HepG2 (cell line): ENCODE data around the gene PPP3CB. TPM values are rescaled to one million over a fixed set of nuclear protein-coding genes. Genes with fewer than 3 reads are reported as not detected.

Experiments
- ATAC-seq: fragments of 200-7000 bp; cut with Tn5 transposase; 3 replicates; pipeline ENCODE4 v1.9.1; 2020; ENCODE audit warnings: mild to moderate bottlenecking, moderate library complexity
- BruUV-seq: library from RNA; stranded (reverse); fragments of 400-500 nt; replicated peaks from 2 replicates; lab custom pipeline; 2021; lab: Mats Ljungman, UMichigan
- CTCF ChIA-PET: fragments of 300-600 bp; formaldehyde crosslinking; extraction: SDS; loops from one replicate; lab custom pipeline; 2021; ENCODE audit warnings: low total read pairs, inconsistent platforms, low intra/inter-chr PET ratio; lab: Yijun Ruan, JAX
- POLR2A ChIA-PET: fragments of 350-600 bp; sonication (Branson Sonifier 250); formaldehyde crosslinking; loops from one replicate; lab custom pipeline; 2020; ENCODE audit warnings: antibody characterized with exemption, inconsistent platforms; lab: Yijun Ruan, JAX
- DNase-seq: peaks from one replicate; pipeline ENCODE4 v3.0.0-alpha.2; 2015; ENCODE audit warnings: low spot score
- FAIRE-seq: peaks from 3 replicates; lab custom pipeline; 2011; peaks lifted over from hg19 to GRCh38; lab: Jason Lieb, UNC
- H2AFZ ChIP-seq: one replicate; pipeline ENCODE4 v1.6.1; 2011; ENCODE audit warnings: low read length, inconsistent platforms
- H3K27ac ChIP-seq: fragments of 300-600 bp; 3 replicates; pipeline ENCODE4 v1.8.0; 2011; ENCODE audit warnings: mixed run types, mild to moderate bottlenecking, mixed read lengths, low read length, inconsistent platforms; ENCODE audit not compliant: insufficient read depth; ENCODE audit errors: extremely low read length
- H3K27me3 ChIP-seq, 2 experiments: fragments of 200-600 bp in 1 of 2; 2 replicates in 1 of 2; 3 replicates in 1 of 2; pipeline versions ENCODE4 v1.6.0 to v1.8.0; 2011; ENCODE audit warnings: low read length in 2 of 2, mild to moderate bottlenecking in 2 of 2, moderate library complexity in 2 of 2, inconsistent platforms in 1 of 2; ENCODE audit not compliant: insufficient read depth in 2 of 2, control insufficient read depth in 1 of 2
- H3K36me3 ChIP-seq, 2 experiments: fragments of 200-600 bp in 1 of 2; replicated peaks in 1 of 2; 2 replicates in 1 of 2; 3 replicates in 1 of 2; pipeline versions ENCODE4 v1.5.1 to v1.8.0; 2011; ENCODE audit warnings: low read length in 2 of 2, inconsistent platforms in 1 of 2; ENCODE audit not compliant: insufficient read depth in 2 of 2, control insufficient read depth in 1 of 2
- H3K4me1 ChIP-seq: 2 replicates; pipeline ENCODE4 v1.5.1; 2012; ENCODE audit warnings: low read length, inconsistent platforms; ENCODE audit not compliant: insufficient read depth
- H3K4me2 ChIP-seq: 2 replicates; pipeline ENCODE4 v1.6.0; 2011; ENCODE audit warnings: low read depth, low read length, inconsistent platforms
- H3K4me3 ChIP-seq, 3 experiments: fragments of 200-600 bp in 1 of 3; sonication (generic), shearing (Covaris generic) in 1 of 3; replicated peaks in 1 of 3; 2 replicates each; pipeline ENCODE4 v1.5.1; 2011 to 2016; ENCODE audit warnings: low read length in 3 of 3, inconsistent platforms in 2 of 3, low read depth in 2 of 3, mild to moderate bottlenecking in 2 of 3, control low read depth in 1 of 3, mixed read lengths in 1 of 3; ENCODE audit not compliant: insufficient read depth in 1 of 3
- H3K79me2 ChIP-seq: one replicate; pipeline ENCODE4 v1.6.1; 2011; ENCODE audit warnings: low read length, inconsistent platforms; ENCODE audit not compliant: insufficient read depth
- H3K9ac ChIP-seq: 2 replicates; pipeline ENCODE4 v1.6.0; 2011; ENCODE audit warnings: mild to moderate bottlenecking, low read depth, low read length, inconsistent platforms; ENCODE audit not compliant: insufficient read depth
- H3K9me3 ChIP-seq: 2 replicates; pipeline ENCODE4 v1.5.1; 2012; ENCODE audit warnings: mild to moderate bottlenecking, low read length
- H4K20me1 ChIP-seq: 2 replicates; pipeline ENCODE4 v1.6.0; 2011; ENCODE audit warnings: inconsistent platforms, mild to moderate bottlenecking, low read length, moderate library complexity; ENCODE audit not compliant: insufficient read depth
- ARID3A ChIP-seq: IDR thresholded peaks from 2 replicates; pipeline ENCODE4 v1.6.1; 2012; ENCODE audit warnings: low read depth, low read length, improper control_type of control experiment
- E2F2 ChIP-seq: sonication (generic); formaldehyde crosslinking; IDR thresholded peaks from 2 replicates; pipeline ENCODE4 v1.4.0; 2020; ENCODE audit warnings: missing genetic modification reagents, borderline replicate concordance
- MYNN ChIP-seq: sonication (generic); formaldehyde crosslinking; IDR thresholded peaks from 2 replicates; pipeline ENCODE4 v1.4.0; 2020; ENCODE audit warnings: mild to moderate bottlenecking, low read depth, missing genetic modification reagents
- NFATC3 ChIP-seq: sonication (generic); formaldehyde crosslinking; IDR thresholded peaks from 2 replicates; pipeline ENCODE4 v1.5.1; 2020; ENCODE audit warnings: mild to moderate bottlenecking, missing genetic modification reagents
- RAD21 ChIP-seq: fragments of 450-650 bp; formaldehyde crosslinking; IDR thresholded peaks from 2 replicates; pipeline ENCODE4 v1.5.0; 2020; ENCODE audit warnings: mild to moderate bottlenecking
- SMYD3 ChIP-seq: sonication (generic); formaldehyde crosslinking; IDR thresholded peaks from 2 replicates; pipeline ENCODE4 v1.8.1; 2023; ENCODE audit warnings: mild to moderate bottlenecking, missing genetic modification reagents
- SSRP1 ChIP-seq: IDR thresholded peaks from 2 replicates; pipeline ENCODE4 v1.6.1; 2016; ENCODE audit warnings: control low read depth
- THRA ChIP-seq: sonication (generic); formaldehyde crosslinking; IDR thresholded peaks from 2 replicates; pipeline ENCODE4 v1.4.0; 2020; ENCODE audit warnings: missing genetic modification reagents, borderline replicate concordance
- ZNF17 ChIP-seq: sonication (generic); formaldehyde crosslinking; IDR thresholded peaks from 2 replicates; pipeline ENCODE4 v1.5.0; 2020; ENCODE audit warnings: mild to moderate bottlenecking, missing genetic modification reagents
- ZNF883 ChIP-seq: sonication (generic); formaldehyde crosslinking; IDR thresholded peaks from 2 replicates; pipeline ENCODE4 v1.5.1; 2020; ENCODE audit warnings: mild to moderate bottlenecking, missing genetic modification reagents; ENCODE audit errors: not compliant biosample characterization
- ZSCAN5A ChIP-seq: sonication (generic); formaldehyde crosslinking; IDR thresholded peaks from 2 replicates; pipeline ENCODE4 v1.8.0; 2022; ENCODE audit warnings: mild to moderate bottlenecking, missing genetic modification reagents, borderline replicate concordance
- WGBS: methylation state at CpG from one replicate; pipeline ENCODE4 v1.1.6; 2017; ENCODE audit warnings: low lambda C conversion rate; 5-methylcytosine and 5-hydroxymethylcytosine counted together
- in situ Hi-C: cut with HindIII; loops from 2 replicates; pipeline ENCODE4 v1.10.0; 2017; ENCODE audit warnings: low pct_unique_long_range_greater_than_20kb; ENCODE audit not compliant: extremely low pct_ligation_motif_present
- intact Hi-C: fragments of 100-400 bp; cut with micrococcal nuclease; formaldehyde crosslinking; loops from one replicate; pipeline ENCODE4 v1.10.0; 2022; ENCODE audit not compliant: unreplicated experiment
- polyA plus RNA-seq, 8 experiments: library from polyadenylated mRNA; depleted of rRNA in 3 of 8; stranded (reverse) in 7 of 8; unstranded in 1 of 8; fragments of >200 nt; fragmentation: Illumina TruSeq in 4 of 8; extraction: Trizol in 4 of 8; gene quantifications; 2 replicates each; pipeline versions ENCODE4 v1.2.1 to v1.2.3, GENCODE V29; 2011 to 2016; ENCODE audit warnings: low read depth in 4 of 8, missing spikeins in 1 of 8, mixed read lengths in 1 of 8; ENCODE audit not compliant: insufficient read depth in 1 of 8
- total RNA-seq, 5 experiments: library from RNA; depleted of rRNA; stranded (reverse); fragments of >200 nt; fragmentation: Illumina TruSeq; extraction: Trizol; gene quantifications; 2 replicates each; pipeline ENCODE4 v1.2.3, GENCODE V29; 2016; ENCODE audit warnings: low read depth in 1 of 5

PPP3CB gene
- total and polyA plus RNA-seq, 2 of the 13 experiments (the other 11 are each of a cell fraction or from before 2014, with no cell fraction given), result 8.7 to 11.4 TPM

- in situ Hi-C loops, result no loop called here
- TF ChIP-seq SMYD3 (no peak), THRA (CRISPR knock-in tag) (no peak), NFATC3 (CRISPR knock-in tag) (no peak)
- H3K9me3 ChIP-seq, result no peaks in the 10 kb centered on the region
- FAIRE-seq, result no peak
- ChIA-PET POLR2A (no interaction called here), CTCF (no interaction called here)
- H3K79me2 ChIP-seq, result peaks cover 87% of the 10 kb centered on the region
- no peak for ATAC-seq
- intact Hi-C loops, result no loop called here
- no TSS peak for BruUV-seq
- H3K4me2 ChIP-seq, result no peak overlapping the region
- DNase-seq, result no peak
- no peaks in the 10 kb centered on the region for H3K27me3 ChIP-seq
- WGBS, result 93% methylated on average over 5 of the region's 5 CpGs
- H3K4me3 ChIP-seq, result no peak overlapping the region
- H2AFZ ChIP-seq, result no peak overlapping the region
- H3K36me3 ChIP-seq, result peaks cover 0 to 6% of the 10 kb centered on the region in 2 experiments; a peak in 1 of 5 replicates
- H3K27ac ChIP-seq, result no peak overlapping the region
- peaks cover 27% of the 10 kb centered on the region for H3K4me1 ChIP-seq
- peaks cover 19% of the 10 kb centered on the region for H4K20me1 ChIP-seq
- no peak overlapping the region for H3K9ac ChIP-seq
These were observed 89.0 kb downstream of the PPP3CB start for GRCh38 chr10:73406846-73407245.

- ChIA-PET POLR2A (no interaction called here), CTCF (no interaction called here)
- Histone ChIP-seq H3K4me2 (no peak overlapping the region), H3K4me3 (no peak overlapping the region), H3K9me3 (no peaks in the 10 kb centered on the region), H4K20me1 (peaks cover 19% of the 10 kb centered on the region), H3K9ac (no peak overlapping the region), H2AFZ (no peak overlapping the region), H3K79me2 (peaks cover 86% of the 10 kb centered on the region), H3K27me3 (no peaks in the 10 kb centered on the region), H3K27ac (no peak overlapping the region), H3K36me3 (peaks cover 0 to 7% of the 10 kb centered on the region in 2 experiments; a peak in 1 of 5 replicates), H3K4me1 (peaks cover 19% of the 10 kb centered on the region)
- DNase-seq, result no peak
- FAIRE-seq, result no peak
- intact Hi-C loops (no loop called here), in situ Hi-C loops (no loop called here)
- no peak for ATAC-seq
- 96% methylated on average over 3 of the region's 3 CpGs for WGBS
- BruUV-seq, result no TSS peak
- no peak for TF ChIP-seq ARID3A
- TF ChIP-seq RAD21 (CRISPR knock-in tag), result no peak
- no peak for TF ChIP-seq ZSCAN5A (CRISPR knock-in tag)
- TF ChIP-seq SSRP1 (CRISPR knock-in tag), result no peak
- no peak for TF ChIP-seq E2F2 (CRISPR knock-in tag)
- TF ChIP-seq ZNF883, result no peak
- no peak for TF ChIP-seq ZNF17 (CRISPR knock-in tag)
- no peak for TF ChIP-seq MYNN (CRISPR knock-in tag)
These were observed 90.3 kb downstream of the PPP3CB start for GRCh38 chr10:73405556-73405955.
